Ovary (tissue), 3 donors: ENCODE measurements around the gene SLC51A.

Source experiments
- CTCF ChIP-seq, 3 donors: fragments of 450-650 bp in 2 of 3; fragments of 200-600 bp in 1 of 3; IDR thresholded peaks; one replicate each; pipeline versions ENCODE4 v1.5.1 to v1.8.0; 2016 to 2022; ENCODE audit warnings: antibody characterized with exemption in 3 of 3, mild to moderate bottlenecking in 1 of 3
- POLR2A ChIP-seq: fragments of 450-650 bp; IDR thresholded peaks from one replicate; pipeline ENCODE4 v1.6.1; 2017; ENCODE audit warnings: antibody characterized with exemption, mild to moderate bottlenecking, moderate library complexity
- donor health status: DM: no; HTN: no; CAD: no.

- TF ChIP-seq CTCF (IDR thresholded peaks at IDR 0.05) (no peak), POLR2A (no peak)
Observed at GRCh38 chr3:196210673-196211556, 5.4 kb upstream of the SLC51A start, which contains the start of gene ZDHHC19.
